Stimulated activated CD4-positive, alpha-beta T cell treated with anti-CD3 and anti-CD28 coated beads, Interleukin-1b, Interleukin-23, amount 100 ng/mL, for 4 hours (primary cell): ENCODE measurements around the gene ADAT1.

Experiments
- DNase-seq, 2 donors: peaks; one replicate each; pipeline ENCODE4 v3.0.0-alpha.2; 2020; ENCODE audit warnings: low read depth in 2 of 2

Gene ADAT1

DNA sequence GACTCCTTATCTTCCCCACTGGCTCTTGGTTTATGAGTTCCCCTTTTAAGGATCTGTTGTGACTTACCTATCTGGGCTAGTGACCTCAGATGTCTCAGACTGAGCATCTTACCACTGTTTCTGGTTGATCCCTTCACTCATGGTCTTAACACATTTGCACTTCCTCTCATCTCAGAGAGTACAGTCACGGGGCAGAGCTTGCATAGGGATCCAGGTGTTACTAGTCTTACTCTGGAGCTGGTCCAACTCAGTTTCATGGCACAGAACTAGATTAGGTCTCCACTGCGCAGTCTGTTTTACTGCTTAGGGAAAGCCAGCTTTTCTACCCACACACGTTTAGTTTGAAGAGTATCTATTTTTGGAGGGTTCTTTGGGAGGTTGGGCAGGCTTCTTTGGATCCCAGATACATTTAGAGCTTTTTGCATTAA, 46.7 kb downstream of the ADAT1 start:
- DNase-seq: no peak

DNA sequence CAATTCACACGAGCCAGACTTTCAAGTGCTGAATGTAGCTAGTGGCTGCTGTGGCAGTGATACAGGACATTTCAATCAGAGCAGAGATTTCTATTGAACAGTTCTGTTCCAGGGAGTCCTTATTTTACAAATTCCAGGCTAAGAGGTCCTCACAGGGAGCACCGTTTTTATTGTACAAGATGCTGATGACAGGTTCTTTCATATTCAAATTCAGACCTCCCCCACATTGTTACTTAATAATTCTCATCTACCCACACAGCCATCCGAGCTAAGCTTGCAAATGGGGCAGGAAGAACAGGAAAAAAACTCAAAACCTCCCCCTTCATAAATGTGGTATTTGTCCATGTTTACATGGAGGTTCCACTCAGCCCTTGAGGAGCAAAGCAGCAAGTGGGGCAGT, 47.1 kb downstream of the ADAT1 start:
- DNase-seq: no peak

DNA sequence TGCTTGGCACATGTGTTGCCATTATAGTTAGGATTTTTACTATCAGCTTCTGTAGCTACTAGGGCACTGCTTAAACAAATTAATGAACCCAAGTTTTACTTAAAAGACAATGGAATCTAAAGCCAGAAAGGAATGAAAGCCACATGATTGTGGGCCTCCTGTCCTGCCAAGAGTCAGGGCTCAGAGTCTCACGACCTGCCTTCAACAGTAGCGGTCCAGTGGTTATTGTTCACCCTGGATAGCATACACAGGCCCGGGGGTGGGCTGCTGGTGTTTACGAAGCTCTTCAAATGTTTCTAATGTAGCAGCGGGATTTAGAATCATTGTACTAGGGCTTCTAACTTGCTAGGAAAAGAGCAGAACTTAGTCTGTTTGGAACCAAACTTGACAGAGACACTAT, 49.1 kb downstream of the ADAT1 start:
- DNase-seq: no peak

DNA sequence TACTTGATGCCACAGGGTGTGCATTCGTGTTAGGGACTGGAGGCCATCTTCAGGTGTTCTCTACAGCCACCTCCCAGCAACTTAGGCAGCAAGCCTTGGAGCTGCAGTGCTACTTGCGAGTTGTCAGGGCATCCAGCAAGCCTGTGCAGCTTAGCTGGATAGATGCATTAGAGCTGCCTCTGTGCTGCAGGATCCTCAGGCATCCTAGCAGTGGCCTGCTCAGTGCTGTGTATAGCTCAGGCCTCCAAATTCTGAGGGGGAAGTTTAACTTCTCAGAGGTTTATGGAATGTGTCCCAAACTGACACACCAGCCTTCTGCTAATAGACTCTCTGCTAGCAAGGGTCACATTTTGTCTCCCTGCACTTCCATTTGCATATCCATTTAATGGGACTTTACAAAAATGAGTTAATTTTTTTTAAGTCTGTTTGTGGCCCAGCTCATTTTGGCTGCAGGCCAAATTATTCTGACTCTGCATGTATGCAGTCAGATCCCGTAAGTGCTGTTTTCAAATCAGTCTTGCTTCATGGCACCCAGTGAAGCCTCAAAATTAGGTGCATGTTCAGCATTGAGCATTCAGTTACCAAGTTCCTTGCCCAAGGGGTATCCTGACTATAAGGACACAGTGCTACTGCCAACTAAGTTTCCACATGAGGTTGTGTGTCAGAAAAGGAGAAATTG, 50.1 kb downstream of the ADAT1 start:
- no peak for DNase-seq

DNA sequence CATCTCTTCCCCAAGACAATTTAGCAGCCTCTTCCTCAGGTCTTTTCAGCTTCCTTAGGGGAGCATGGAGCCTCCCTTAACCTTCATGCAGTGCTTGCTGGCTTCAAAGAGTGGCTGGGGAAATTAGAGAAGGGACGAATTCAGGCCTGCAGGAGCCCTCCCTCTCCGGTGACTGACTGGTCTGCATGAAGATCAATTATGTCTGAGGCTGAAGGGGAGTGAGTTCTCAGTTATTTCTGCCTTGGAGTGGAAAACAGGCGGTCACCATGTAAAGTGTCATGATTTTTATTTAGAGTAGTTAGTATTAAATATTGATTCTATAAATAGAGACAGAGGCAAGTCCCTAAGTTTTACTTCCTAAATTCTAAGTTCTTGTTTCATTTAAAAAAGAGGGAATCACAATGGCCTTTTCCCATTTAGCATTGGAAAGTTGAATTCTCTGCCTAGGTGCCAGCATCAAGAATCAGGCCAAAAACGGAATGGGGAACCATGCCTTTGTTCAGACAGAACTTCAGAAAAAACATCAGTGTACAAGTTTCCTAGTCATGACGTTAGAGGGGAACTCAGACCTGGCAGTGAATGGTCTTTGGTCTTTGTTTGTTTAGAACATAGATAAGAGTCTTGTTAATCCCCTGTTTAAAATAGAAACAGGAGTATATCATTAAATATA, 52.5 kb downstream of the ADAT1 start:
- no peak for DNase-seq

DNA sequence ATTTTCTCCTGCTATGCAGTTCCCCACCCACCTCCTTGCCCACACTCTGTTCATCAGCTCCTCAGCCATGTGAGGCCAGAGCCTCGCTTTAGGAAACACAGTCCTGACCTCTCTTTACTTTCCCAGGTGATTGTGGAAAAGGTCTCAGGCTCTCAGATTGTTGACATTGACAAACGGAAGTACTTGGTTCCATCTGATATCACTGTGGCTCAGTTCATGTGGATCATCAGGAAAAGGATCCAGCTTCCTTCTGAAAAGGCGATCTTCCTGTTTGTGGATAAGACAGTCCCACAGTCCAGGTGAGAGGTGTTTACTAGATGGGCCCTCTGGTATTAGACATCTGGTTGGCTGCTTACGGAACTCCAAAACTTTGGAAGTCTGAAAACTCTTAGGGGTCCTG, 55.2 kb downstream of the ADAT1 start:
- DNase-seq: no peak

DNA sequence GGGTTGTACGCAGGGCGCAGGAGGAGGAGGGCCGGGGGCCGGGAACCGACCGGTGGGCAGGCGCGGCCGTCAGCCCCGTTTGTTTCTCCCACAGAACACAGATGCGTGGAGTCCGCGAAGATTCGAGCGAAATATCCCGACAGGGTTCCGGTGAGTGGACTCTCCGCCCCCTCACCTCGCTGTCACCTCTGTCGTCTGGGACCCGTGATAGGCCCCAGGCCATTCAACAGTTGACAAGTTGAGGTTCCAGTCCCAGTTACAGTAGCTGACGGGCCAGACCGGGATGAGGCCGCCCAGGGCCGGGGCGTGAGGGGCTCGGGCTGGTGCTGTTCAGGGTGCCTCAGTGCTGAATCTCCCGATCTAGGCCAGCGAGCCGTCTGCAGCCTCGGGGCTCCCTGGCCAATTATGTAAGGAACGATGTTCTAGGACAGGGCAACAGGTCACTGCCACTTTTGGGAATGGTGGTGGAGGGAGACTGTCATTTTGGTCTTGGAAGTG, 56.3 kb downstream of the ADAT1 start:
- DNase-seq: no peak

DNA sequence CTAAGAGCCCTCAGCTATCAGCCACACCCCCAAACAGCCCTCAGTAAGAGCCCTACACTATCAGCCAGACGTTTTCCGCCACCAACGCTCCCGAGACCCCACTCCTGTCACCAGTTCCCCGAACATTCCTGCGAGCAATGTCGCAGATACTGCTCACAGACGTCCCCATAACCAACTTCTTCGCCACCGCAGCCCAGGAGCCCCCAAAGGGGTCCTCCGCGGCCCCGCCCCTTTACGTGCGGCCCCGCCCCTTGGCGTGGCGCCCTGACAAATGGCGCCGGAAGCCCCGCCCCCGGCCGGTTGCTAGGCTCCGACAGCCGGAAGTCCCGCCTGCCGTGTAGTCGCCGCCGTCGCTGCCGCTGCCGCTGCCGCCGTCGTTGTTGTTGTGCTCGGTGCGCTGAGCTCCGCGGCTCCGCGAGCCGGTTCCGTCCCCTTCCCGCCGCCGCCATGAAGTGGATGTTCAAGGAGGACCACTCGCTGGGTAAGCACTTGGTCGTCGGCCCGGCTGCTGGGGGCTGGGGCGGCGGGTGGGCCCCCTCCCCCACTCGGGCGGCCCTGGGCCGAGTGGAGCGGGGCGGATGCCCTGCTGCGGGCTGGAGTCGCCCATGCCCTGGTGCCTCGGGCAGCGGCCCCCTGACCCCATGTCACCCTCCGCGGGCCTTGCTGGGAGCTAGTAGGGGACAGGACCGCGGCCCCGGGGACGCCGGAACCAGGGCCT, 56.9 kb downstream of the ADAT1 start, which contains the start of gene GABARAPL2:
Gene GABARAPL2 (plus strand): TSS at position 340 of the 718 bp plus-strand sequence. CDS start 108 bp downstream, at position 448.
- DNase-seq: peak; percentile 88 to 95

DNA sequence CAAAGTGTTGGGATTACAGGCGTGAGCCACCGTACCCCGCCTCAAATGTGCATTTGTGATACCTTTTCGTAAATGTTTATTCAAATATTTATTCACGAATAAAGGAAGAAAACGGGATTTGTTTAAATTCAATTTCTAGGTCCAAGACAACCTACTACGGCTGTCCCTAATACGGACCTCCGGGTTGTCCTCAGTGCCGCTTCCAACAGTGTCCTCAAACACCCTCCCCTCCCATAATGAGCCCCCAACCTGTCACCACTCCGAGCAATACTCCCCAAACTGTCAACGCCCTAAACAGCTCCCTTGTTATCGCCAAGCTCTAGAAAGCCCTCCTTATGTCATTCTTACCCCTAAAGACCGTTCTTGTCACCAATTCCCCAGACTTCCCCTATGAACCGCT, 57.4 kb downstream of the ADAT1 start:
- DNase-seq: no peak

DNA sequence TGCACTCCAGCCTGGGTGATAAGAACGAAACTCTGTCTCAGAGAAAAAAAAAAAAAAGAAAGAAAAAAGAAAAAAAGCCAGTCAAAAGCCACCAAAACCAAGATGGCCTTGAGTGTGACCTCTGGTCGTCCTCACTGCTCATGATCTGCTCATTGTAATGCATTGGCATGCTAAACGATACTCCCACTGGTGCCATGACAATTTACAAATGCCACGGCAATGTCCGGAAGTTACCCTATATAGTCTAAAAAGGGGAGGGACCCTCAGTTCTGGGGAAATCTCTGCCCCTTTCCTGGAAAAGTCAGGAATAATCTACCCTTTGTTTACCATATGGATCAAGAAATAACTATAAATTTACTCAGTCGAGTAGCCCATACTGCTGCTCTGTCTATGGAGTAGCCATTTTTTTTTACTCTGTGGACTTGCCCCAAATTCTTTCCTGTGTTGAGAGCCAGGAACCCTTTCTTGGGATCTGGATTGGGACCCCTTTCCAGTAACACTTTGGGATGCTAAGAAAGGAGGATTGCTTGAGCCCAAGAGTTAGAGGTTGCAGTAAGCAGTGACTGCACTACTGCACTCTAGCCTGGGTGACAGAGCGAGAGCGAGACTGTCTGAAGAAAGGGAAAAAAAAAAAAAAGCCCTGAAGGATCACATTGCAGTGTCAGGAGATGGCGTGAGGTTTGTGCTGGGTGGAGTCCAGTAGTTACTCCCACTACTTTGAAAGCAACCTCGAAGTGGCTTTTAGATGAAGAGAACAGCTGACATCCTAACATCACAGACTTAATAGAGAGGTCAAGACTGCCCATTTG, 63.3 kb downstream of the ADAT1 start:
- DNase-seq: no peak

DNA sequence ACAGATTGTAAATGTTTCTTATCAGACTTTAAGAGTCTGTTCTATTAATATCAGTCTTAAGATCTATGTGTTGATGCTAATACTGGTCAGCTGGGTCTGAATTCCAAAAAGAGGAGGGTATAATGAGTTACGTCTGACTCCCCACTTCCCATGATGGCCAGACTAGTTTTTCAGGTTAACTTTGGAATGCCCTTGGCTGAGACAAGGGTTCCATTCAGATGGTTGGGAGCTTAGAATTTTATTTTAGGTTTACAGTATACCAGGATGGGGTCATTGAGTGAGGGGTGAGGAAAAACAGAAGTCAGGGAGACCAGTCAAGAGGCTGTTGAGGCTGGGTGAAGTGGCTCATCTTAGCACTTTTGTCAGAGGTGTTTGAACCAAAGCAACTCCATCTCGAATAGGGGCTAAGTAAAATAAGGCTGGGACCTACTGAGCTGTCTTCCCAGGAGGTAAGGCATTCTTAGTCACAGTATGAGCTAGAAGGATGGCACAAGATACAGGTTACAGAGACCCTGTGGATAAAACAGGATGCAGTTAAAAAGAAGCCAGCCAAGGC, 64.2 kb downstream of the ADAT1 start:
- no peak for DNase-seq

DNA sequence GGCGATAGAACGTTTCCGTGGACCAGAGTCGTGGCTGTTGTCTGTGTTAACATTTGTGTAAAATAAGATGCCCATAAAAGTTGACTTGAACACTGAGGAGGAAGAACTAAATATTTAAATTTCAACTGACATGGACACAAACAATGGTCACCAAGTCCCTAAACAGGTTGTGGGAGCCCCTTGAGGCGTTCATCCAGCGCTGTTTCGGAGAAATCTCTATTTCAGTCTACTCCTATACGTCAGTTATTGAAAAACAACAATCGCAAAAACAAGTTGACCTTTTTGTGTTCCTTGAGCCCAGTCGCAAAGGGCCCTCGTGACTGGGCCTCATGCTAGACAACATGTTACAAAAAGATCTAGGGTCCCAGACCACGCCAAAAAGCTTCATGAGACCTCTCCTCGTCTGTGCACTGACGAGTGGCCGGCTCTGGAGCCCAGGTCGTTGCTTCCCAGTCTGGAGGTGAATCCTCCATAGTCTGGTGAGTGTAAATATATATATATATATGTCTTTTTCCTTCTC, 66.6 kb downstream of the ADAT1 start:
- DNase-seq: no peak

DNA sequence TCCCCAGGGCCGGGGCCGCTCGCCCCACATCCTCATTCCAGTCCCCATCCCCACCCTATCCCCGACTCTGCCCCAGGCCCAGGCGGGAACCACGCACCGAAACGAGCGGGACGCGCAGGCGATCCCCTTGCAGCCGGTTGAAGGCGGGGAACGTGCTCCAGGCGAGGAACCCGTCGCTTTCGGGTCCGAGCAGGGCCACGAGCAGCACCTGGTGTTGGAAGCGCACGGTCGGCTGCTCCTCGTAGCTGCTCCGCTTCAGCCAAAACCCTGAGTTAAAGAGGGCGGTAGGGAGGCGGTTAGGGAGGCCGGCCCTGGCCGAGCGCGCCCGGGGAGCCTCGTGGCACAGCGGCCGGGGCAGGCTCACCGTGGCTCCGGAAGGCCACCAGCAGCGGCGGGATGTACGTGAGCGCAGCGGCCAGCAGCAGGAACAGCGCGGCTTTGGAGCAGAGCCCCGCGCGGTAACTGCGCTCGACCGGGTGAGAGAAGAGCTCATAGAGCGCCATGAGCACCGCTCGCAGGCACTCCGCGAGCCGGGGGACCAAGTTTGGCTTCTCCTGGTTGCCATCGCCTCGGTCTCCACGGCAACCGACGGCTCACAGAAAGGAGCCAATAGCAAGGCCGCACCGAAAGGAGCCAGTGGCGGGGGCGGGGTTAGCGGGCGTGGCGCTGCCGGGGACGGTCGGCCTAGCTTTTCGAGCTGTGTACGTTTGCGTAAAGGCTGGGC, 67.2 kb downstream of the ADAT1 start, which contains the start of gene TMEM231:
Gene TMEM231 (minus strand): TSS at position 546 of the 724 bp plus-strand sequence. CDS start 43 bp downstream, at position 503.
- DNase-seq: peak; percentile 94 to 97

DNA sequence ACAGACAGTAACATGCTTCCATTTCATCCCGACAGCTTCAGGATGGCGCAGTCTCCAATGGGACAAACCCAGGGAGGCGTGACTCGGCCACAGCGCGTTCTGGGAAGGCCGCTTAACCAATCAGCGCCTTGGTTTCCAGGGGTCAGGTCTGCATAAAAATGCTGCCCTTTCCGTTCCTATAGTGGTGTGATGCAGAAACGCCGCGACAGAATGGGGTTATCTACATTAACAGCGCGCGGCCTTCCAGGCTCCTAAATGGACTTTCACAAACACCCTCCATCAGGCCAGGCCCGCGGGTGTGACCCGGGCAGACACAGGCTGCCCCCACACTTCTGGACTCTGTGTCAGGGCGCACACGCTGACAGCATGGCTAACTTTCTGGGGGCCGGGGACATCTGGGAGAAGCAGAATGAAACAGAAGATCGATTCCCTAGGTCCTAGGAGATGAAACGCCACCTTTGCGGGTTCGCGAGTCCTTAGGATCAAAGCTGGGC, 67.8 kb downstream of the ADAT1 start:
- DNase-seq: no peak

DNA sequence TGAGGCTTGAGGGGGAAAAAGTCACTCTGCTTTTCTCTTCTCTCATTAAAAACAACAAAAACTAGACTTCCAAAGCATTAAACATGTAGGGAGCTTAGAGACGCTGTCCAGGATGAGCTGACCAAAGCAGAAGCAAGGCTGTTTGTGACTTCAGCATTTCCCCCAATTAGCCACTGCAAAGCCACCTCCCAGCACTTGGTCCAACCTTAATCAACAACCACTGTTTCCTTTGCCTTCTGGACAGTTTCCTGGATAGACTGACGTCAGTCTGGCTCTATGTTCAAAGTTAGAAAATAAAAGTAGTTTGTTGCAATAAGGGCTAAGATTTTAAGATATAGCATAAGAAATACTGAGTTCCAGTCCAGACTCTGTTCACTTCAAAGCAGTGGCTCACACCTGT, 70.1 kb downstream of the ADAT1 start:
- no peak for DNase-seq

DNA sequence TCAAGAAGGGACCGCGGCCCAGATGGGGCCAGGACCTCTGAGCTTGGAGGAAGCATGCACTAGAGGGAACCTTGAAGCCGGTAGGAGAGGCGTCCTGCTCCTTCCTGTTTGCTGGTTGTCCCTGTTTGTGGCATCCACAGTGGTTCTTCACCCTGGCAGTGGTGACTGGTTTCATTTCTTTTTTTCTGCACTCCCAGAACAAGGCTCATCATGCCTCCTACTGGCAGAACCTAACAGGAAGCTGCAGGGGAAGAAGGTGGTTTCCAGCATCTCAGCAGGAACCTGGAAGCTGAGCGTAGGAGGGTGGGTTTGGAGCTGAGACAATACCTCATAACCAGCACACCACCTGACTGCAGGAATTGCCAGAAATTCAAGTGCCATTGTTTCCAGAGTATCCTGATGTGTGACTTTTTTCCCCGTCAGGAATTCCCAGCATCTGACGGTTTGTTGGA, 72.8 kb downstream of the ADAT1 start:
- DNase-seq: no peak
